ES-I3 (cell line): ENCODE data around the gene BARX1.

ENCODE experiments used
- H3K36me3 ChIP-seq: 2 replicates; pipeline ENCODE4 v1.6.1; 2013; ENCODE audit warnings: mild to moderate bottlenecking, low read length, control low read depth, moderate library complexity; ENCODE audit not compliant: insufficient read depth
- H3K4me1 ChIP-seq: 2 replicates; pipeline ENCODE4 v1.6.1; 2013; ENCODE audit warnings: mild to moderate bottlenecking, control low read depth, low read length; ENCODE audit not compliant: insufficient read depth
- H3K9ac ChIP-seq: 2 replicates; pipeline ENCODE4 v1.6.1; 2013; ENCODE audit warnings: low read depth, mild to moderate bottlenecking, low read length, moderate library complexity
- H3K9me3 ChIP-seq: 2 replicates; pipeline ENCODE4 v1.6.1; 2013; ENCODE audit warnings: mild to moderate bottlenecking, low read length, moderate library complexity; ENCODE audit not compliant: control insufficient read depth, insufficient read depth

Gene BARX1

GRCh38 chr9:93907551-93908199 is 47.5 kb downstream of the BARX1 start:
- Histone ChIP-seq H3K4me1 (peaks cover 7% of the 10 kb centered on the region; the same call in 1 of the 2 replicates), H3K9me3 (no peaks in the 10 kb centered on the region), H3K9ac (no peak overlapping the region), H3K36me3 (no peaks in the 10 kb centered on the region)

DNA sequence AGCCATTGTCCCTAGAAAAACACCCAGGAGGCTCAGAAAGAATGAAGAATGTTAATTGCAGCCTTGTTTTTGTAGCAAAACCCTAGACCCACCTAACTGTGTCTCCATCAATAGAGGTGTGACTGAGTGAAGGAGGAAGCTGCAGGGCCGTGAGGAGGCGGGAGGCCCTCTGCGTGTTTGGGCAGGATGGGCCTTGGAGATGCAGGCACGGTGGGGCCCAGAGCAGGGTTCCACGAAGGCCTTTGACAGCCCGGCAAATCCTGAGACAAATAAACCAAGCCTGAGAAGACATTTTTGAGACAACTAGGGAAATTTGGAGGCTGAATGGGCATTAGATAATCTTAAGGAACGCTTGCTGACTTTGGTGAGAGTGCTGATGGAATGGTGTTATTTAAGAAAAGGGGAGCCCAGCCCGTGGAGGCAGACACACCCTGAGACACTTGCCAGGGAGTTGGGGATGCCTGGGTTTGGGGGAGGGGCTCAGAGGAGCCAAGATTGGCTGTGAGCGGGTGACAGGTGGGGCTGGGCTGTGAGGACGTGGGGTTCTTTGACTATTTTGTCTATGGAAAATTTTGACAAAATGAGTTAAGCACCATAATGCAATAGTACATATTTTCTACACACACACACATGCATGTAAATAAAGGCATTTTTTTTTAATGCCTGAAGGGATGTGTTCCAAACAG is 48.8 kb downstream of the BARX1 start:
- Histone ChIP-seq H3K9ac (no peak overlapping the region), H3K36me3 (no peaks in the 10 kb centered on the region), H3K4me1 (no peaks in the 10 kb centered on the region), H3K9me3 (no peaks in the 10 kb centered on the region)

GRCh38 chr9:93905473-93906133 is 49.6 kb downstream of the BARX1 start:
- Histone ChIP-seq H3K9me3 (no peaks in the 10 kb centered on the region), H3K9ac (no peak overlapping the region), H3K4me1 (no peaks in the 10 kb centered on the region), H3K36me3 (no peaks in the 10 kb centered on the region)

DNA sequence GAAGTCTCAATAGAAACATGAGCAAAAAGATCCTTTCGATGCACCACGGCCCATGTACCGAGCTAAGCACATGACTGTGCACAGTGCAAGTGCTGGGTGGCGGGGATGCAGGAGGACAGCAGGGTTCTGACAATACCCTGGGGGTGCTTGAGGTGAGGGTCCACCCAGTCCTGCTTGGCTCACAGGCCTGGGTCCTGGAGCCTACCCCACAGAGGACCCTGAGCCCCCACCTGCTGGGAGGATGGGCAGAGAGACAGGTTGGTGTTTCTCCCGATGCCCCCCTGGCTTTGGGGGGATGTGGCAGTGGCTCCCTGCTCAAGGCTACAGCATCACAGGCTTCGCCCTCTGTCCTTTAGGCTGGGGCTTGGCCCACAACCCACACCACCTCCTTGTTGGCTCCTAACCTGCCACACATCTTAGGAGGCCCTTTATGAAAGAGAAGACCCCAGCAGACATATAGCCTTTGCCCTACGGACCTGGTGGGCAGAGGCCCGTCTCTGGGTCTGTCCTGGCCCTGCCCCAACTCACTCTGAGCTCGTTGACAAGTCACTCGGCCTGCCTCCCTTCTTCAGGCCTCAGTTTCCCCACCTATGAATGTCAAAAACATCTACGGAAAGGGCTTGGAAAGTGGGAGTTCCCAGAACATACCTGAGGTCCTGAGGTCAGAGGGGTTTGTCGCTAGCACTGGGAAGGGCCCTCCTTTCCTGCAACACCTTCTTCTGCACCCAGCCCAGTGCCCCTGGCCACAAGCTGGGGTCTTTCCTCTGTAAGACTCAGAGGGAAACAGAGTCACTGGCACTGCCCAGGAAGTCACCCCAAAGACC is 50.3 kb downstream of the BARX1 start:
- H3K9me3 ChIP-seq: no peaks in the 10 kb centered on the region
- H3K36me3 ChIP-seq: no peaks in the 10 kb centered on the region
- H3K9ac ChIP-seq: no peak overlapping the region
- H3K4me1 ChIP-seq: no peaks in the 10 kb centered on the region

GRCh38 chr9:93903886-93904648 is 51.1 kb downstream of the BARX1 start:
- no peaks in the 10 kb centered on the region for H3K9me3 ChIP-seq
- no peaks in the 10 kb centered on the region for H3K36me3 ChIP-seq
- no peaks in the 10 kb centered on the region for H3K4me1 ChIP-seq
- no peak overlapping the region for H3K9ac ChIP-seq

DNA sequence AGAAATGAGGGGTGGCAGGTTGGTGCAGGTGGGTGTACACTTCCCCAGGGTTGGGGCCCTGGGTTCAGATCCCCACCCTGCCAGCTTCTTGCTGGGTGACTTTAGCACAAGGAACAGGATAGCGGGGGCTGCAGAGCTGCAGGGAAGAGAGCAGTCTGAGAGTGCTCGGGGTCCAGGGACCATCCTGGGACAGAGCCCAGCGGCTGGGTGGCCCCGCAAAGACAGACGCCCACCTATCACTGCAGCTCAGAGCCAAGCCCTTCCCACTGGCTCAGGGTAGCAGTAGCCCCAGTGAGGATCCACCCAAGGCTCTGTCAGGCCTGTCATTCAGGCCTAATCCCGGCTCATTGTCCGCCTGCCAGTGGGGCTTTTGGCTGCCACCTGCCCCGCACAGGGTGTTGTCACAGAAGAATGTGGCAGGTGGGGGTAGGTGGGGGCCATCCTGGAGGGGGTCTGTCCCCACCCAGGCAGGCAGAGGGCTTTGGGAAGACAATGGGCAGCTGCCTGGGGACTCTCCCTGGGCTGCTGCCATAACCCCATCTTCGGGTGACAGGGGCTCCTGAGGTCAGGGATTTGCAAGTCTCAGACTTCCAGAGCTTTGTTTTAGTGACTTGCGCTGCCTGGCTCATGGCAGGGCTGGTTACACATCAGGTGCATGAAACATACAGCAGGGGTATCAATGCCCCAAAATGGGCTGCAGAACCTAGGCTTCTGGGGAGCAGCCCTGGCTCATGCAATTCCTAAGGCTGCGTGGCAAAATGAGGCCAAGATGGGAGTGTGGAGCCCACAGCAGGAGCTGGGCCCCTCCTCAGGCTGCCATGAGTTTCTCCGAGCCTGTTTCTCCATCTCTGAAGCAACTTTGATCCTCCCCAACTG is 52.1 kb downstream of the BARX1 start:
- no peaks in the 10 kb centered on the region for H3K9me3 ChIP-seq
- no peaks in the 10 kb centered on the region for H3K36me3 ChIP-seq
- no peak overlapping the region for H3K9ac ChIP-seq
- H3K4me1 ChIP-seq: no peaks in the 10 kb centered on the region

- Histone ChIP-seq H3K9ac (no peak overlapping the region), H3K9me3 (no peaks in the 10 kb centered on the region), H3K36me3 (no peaks in the 10 kb centered on the region), H3K4me1 (no peaks in the 10 kb centered on the region)
Observed at GRCh38 chr9:93902051-93902779, 52.9 kb downstream of the BARX1 start.
